HG03378 (cell line): ENCODE data around the gene ZNF653.
"Not testable (repeated sequence)": the region's sequence is repeated elsewhere in the genome, so short reads cannot be mapped to it uniquely, and the experiment has no call there.

Source experiments
- ATAC-seq: cut with Tn5 transposase; IDR thresholded peaks from one replicate; pipeline ENCODE4 v1.9.1; 2021; ENCODE audit warnings: mild to moderate bottlenecking, moderate library complexity; ENCODE audit not compliant: unreplicated experiment

ZNF653 gene

GRCh38 chr19:11435057-11435832 lies 70.4 kb downstream of the ZNF653 start, which contains the start of the genes ODAD3 and PRKCSH:
TSS of gene ODAD3 (minus strand) at chr19:11435121. CDS start at chr19:11435016, 105 bp downstream.
TSS of gene PRKCSH (plus strand) at chr19:11435635. CDS start at chr19:11436118, 483 bp downstream.
- ATAC-seq = peak; percentile 89

- peak; percentile 8 for ATAC-seq
Observed at GRCh38 chr19:11434703-11435056, 71.0 kb downstream of the ZNF653 start.

- not testable (repeated sequence) for ATAC-seq
Observed at GRCh38 chr19:11433526-11433925, 72.1 kb downstream of the ZNF653 start.
